Measurements from ENCODE around the gene MYADML2.
"Not testable (repeated sequence)": the region's sequence is repeated elsewhere in the genome, so short reads cannot be mapped to it uniquely, and the experiment has no call there.

Gene MYADML2, protein sequence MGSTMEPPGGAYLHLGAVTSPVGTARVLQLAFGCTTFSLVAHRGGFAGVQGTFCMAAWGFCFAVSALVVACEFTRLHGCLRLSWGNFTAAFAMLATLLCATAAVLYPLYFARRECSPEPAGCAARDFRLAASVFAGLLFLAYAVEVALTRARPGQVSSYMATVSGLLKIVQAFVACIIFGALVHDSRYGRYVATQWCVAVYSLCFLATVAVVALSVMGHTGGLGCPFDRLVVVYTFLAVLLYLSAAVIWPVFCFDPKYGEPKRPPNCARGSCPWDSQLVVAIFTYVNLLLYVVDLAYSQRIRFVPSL

DNA sequence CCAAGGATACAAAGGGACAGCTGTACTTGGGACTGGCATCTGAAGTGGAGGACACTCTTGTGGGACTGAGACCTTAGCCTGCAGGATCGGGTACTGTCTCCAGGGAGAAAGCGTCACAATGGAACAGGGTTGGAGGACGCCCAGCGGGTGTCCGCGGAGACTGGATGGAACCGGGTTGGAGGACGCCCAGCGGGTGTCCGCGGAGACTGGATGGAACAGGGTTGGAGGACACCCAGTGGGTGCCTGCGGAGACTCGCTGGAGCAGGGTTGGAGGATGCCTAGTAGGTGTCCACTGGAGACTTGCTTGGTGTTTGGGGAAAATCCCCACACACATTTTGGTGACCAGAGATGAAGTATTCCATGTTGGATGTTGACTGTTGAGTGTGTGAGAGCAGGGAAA lies at the start of gene MYADML2:
Gene MYADML2, minus strand, starts transcription at position 45 of the 400 bp plus-strand sequence. CDS start 5,492 bp downstream, outside the sequence.
- DNase-seq (ENCODE audit: low read depth in 2 of 2, low spot score in 1 of 2): no peak

DNA sequence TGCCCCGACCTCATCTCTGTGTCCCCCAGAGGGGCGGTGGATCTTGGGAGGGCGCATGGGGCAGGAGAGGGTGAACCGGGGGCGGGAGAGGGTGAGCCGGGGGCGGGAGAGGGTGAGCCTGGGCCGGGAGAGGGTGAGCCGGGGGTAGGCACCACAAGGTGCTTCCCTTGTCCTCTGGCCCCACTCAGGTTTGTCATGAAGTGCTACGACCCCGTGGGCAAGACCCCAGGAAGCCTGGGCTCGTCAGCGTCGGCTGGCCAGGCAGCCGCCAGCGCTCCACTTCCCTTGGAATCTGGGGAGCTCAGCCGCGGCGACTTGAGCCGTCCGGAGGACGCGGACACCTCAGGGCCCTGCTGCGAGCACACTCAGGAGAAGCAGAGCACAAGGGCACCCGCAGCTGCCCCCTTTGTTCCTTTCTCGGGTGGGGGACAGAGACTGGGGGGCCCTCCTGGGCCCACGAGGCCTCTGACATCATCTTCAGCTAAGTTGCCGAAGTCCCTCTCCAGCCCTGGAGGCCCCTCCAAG lies 49.3 kb upstream of the MYADML2 start:
- no peak for DNase-seq (ENCODE audit: low read depth in 2 of 2, low spot score in 1 of 2)

DNA sequence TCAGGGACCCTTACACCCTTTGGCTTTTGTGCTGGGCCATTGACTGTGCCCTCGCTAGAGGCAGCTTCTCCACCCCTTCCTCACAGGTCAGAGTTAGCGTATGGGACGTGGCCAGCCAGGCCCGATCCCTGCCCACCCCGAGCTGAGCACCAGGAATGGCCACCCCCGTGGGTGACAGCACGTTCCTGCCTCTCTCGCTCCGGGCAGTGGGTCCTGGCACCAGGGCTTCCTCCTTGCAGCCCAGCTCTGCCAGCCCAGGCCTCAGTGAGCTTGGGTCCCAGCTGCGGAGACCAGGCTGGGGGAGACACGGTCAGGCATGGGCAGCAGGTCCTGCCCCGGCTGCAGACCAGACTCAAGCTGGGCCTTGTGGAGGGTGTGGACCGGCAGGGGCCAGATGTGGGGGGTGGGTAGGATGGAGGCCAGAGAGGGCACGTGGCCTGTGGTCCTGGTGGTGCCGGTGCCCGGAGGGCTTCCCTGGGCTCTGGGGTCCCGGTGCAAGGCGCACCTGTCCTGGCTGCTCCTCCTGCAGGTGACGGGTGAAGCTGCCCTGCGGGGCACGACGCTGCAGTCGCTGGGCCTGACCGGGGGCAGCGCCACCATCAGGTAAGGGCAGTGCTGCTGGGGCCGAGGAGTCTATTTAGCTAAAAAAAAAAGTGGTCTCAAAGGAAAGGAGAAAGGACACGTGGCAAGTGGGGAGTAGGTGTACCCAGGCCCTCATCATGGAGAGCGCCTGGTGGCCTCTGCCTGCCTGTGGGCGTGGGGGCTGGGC lies 48.6 kb upstream of the MYADML2 start:
- DNase-seq (ENCODE audit: low read depth in 2 of 2, low spot score in 1 of 2): no peak

DNA sequence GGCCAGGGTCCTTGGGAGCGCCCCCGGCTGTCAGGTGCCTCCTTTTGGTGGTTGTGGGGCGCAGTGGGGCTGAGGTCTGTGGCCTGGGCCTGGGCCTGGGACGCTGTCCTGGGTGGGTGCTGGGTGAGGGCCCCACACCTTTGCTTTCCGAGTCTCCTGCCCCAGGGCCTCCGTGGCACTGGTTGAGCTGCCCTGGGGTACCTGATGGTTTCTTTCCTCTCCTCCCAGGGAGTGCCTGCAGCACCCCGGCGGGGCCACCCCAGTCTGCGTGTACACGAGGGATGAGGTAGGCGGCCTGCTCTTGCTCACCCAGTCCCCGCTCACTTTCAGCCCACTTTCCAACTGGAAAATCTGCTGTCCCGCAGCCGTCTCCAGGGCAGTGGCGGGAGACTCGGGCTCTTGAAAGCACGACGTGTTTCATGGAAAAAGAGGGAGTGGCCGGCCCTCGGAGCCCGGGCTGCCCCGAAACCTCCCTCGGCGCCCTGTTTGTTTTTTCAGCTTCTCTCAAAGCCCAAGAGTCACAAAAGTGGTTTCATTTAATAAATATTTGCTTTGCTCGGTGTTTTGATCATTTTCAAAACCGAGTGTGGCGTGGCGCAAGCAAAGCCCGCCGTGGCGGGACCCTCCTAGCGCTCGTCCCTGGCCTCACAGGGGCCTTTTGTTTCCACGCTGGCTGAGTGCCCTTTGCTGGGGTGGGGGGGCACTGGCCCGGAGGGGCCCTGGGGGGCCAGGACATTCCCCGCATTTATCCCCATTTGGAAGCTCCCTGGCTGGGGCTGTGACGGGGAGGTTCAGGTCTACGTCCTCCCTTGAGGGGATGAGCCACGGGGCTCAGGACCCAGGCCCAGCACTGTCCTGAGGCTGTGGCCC lies 47.8 kb upstream of the MYADML2 start:
- DNase-seq (ENCODE audit: low read depth in 2 of 2, low spot score in 1 of 2): no peak

DNA sequence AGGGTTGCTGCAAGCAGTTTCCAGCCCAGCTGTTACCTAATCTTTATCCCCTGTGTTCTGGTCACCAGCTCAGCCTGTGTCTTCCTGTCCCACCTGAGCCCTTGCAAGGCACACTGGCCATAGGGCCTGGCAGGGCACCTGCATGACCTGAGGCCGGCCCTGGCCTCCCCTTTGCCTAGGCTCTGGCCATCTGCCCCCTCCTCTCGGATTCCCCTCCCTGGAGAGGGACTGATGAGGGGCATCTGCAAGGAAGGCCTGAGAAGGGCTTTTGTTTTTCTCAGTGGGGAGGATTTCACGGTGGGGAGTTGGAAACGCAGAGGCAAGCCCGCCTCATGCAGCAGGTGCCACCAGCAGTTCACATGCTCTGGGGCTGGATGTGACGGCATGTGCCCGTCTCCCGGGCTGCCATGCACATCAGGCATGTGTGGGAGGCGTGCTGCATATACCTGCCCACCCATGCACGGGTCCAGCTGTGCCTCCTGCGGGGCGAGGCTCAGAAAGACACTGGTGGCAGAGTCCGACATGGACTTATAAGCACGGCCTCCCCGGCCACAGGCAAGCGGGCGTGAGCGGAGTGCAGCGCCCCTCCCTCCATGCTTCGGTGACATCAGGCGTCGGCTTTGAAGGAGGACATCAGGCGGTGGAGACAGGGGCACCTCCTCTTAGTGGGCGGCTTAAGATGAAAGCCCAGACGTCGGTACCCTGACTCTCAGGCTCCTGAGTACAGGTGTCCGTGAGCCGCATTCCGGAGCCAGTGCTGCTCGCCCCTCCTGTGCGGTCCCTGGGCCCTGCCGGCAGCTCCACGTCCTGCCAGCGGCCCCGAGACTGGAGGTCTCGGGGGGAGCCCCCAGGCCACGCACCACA lies 46.9 kb upstream of the MYADML2 start:
- no peak for DNase-seq (ENCODE audit: low read depth in 2 of 2, low spot score in 1 of 2)

DNA sequence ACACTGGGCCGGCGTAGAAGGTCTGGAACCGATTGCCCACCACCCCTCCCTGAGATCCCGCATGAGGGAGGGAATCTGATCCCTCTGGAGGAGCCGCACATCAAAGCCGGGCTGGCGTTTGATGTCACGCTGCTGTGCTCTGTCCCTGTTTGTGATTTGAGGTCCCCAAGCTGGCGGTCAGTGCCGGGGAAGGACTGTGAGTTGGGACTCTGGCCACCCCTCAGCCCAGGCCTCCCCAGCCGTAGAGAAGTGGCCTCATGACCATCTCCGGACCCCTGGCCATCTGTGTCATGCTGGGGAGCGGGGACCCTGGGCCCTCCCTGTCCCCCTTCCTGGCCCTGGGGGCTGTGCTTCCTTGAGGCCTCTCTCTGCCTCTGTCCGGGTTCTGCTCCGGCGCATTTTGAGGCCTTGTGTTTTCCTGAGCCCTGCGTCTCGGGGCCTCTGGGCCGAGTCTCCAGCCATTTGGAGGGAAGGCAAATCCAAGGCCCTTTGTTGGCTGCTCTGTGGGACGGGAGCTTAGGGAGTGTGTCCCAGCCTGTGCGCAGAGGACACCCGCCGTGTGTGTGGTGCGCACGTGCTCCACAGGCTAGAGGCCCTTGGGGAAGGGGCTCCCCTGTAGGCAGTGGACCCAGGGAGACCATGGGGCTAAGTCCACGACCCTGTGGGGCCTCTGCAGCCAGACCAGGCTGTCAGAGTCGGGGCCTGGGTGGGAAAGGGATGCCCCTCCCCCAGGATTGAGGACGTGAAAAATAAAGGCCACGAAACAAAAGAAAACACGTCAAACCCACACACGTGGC lies 45.5 kb upstream of the MYADML2 start:
- DNase-seq (ENCODE audit: low read depth in 2 of 2, low spot score in 1 of 2): no peak

DNA sequence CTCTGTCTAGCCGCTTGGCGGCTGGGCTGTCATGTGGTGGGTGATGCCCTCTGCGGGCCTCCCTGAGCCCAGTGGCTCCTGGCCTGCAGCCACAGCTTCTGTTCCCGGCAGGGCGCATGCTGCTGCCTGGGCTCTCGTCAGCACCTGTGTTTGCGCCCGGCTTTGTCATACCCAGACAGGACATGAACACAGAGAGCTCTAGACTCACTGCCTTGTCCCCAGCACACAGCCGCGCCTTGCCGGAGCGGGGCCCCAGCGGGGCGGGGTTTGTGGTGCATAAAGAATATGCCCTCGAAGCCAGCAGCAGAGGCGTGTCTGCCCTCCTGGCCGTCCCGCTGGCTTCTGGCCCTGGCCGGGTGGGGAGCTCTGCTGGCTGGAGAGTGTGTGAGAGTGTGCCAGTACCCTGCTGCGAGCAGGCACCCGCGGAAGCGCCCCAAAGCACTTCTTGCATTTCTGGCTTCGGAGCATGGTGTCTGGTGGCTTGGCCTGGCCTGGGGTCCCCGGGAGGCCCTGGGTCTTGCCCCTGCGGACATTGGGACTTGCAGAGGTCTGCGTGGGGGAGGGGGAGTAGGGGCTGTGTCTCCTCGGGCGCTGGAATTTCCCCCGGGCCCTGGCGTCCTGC lies 44.8 kb upstream of the MYADML2 start:
- no peak for DNase-seq (ENCODE audit: low read depth in 2 of 2, low spot score in 1 of 2)

DNA sequence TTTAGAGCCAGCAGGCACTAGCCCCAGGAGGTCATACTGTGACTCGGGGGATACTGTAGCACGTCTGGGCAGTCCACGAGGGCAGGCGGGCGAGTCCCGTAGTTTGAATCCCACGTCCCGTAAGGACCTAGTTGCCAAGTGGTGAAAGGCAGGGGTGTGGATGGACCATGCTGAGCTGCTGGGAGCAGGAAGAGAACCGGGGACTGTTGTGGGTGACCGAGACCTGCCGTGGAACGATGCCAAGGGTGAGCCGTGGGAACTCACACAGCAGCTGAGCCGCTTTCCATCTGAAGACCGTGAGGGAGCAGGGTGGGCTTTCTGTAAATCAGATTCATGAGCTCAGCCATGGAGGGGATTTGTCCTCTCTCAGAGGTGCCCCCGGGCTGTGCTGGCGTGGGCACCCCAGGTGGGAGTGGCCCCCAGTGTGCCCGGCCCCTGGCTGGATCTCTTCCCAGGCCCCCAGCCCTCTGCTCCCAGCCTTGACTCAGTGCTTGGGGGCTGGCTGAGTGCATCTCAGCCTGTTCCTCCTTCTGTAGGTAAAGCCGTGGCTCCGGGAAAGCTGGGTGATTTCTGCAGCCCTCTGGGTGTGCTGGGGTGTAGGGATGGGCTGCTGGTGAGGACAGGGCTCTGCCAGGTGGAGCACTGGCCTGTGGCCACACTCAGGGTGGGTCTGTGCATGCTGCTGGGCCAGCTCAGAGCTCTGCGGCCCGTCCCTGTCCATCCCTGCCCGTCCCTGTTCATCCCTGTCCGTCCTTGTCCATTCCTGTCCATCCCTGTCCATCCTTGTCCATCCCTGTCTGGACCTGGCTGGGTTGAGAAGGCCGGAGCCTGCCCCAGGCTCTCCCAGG lies 44.0 kb upstream of the MYADML2 start:
- DNase-seq (ENCODE audit: low read depth in 2 of 2, low spot score in 1 of 2): no peak

DNA sequence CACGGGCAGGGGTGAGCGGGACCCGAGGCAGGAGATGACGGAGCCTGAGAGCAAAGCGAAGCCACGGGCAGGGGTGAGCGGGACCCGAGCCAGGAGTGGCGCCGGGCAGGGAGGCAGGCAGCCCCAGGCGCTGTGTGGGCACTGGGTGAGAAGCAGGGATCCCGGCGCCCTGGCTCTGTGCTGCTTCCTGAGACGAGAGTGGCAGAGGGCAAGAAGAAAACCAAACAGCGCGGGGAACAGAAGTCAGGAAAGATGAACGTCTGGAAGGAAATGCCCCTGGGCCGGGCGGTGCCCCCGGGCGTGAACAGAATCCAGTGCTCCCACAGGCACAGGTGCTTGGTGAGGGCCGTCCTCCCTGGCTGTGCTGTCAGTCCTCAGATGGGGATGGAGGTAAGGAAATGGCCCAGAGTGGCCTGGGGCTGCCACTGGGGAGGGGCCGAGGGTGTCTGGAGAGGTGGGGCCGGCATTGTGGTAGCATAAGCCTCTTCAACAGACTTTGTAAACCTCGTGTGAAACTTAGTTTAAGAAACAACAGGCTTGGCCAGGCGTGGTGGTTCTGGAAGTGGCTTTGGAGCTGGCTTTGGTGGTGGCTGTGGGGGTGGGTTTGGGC lies 40.2 kb upstream of the MYADML2 start:
- no peak for DNase-seq (ENCODE audit: low read depth in 2 of 2, low spot score in 1 of 2)

DNA sequence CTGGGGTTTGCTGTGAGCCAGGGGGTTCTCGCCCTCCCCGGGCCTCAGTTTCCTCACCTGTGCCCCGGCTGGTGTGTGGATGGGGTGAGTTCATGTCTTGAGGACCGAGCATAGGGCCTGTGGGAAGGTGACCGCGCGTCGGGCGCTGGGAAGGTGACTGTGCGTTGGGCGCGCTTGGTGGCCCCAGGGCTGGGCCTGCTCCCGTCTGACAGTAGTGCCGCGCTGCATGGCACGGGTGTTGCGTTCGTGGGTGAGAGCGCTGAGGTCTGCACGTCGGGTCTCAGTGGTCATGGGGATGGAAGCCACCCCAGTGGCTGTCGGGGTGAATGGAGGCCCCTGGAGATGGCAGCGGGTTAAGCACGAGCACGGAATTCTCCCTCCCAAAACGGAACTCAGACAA lies 39.6 kb upstream of the MYADML2 start:
- DNase-seq (ENCODE audit: low read depth in 2 of 2, low spot score in 1 of 2): no peak

DNA sequence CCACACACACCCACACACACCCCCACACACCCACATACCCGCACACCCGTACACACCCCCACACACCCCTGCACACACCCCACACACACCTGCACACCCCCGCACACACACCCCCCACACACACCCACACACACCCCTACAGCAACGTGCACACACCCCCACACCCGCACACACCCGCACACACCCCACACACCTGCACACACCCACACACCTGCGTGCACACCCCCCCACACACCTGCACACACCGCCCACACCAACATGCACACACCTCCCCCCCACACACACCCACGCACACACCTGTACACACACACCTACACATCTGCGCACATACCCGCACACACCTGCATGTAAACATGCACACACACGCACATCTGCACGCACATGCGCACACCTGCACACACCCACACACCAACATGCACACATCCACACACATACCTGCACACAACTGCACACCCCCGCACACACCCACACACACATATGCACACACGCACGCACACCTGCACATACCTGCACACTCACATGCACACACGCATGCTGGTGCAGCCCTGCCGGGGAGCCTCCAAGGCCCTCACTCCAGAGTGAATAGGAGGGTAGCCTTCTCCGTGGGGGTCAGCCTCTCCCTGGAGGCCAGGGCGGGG lies 37.9 kb upstream of the MYADML2 start:
- DNase-seq (ENCODE audit: low read depth in 2 of 2, low spot score in 1 of 2): no peak

DNA sequence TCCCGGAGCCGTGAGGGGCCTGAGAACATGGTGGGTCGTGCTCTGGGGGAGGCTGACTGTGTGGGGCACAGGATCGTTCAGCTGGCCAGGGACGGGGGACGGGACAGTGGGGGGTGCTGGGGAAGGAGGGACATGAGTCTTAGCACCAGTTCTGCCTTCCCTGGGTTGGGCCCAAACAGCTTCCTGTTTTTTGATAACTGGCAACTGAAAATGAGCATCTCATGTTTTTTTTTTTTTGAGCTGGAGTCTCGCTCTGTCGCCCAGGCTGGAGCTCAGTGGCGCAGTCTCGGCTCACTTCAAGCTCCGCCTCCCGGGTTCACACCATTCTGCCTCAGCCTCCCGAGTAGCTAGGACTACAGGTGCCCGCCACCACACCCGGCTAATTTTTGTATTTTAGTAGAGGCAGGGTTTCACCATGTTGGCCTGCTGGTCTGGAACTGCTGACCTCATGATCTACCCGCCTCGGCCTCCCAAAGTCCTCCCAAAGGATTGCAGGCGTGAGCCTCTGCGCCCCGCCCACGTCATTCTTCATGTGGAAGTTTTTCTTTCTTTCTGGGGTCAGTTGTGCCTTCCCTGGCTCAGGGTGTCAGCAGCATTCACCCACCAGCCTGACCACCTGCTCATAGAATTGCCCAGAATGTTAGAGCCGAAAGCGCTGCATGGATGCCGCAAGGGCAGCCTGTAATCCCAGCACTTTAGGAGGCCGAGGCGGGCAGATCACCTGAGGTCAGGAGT lies 36.8 kb upstream of the MYADML2 start:
- no peak for DNase-seq (ENCODE audit: low read depth in 2 of 2, low spot score in 1 of 2)

DNA sequence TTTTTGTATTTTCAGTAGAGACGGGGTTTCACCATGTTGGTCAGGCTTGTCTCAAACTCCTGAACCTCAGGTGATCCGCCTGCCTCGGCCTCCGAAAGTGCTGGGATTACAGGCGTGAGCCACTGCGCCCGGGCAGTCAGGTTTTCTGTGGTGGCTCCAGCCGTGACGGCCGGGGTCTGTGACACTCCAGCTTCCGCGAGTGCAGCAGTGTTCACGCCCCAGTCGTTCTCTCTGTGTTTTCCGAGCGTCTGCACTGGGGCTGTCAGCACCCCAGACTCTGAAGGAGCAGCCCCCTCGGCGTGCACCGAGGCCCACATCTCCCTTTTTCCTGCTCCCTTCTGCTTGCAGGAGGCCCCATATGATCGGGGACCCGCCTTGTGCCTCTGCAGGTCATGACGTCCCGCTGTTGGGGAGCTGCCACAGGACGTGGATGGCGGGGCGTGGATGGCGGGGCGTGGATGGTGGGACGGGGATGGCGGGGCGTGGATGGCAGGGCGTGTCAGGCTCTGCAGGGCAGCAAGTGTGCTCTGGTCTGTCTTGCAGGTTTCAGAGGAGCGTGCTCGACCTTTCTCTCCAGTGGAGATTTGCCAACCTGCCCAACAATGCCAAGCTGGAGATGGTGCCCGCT lies 36.1 kb upstream of the MYADML2 start:
- no peak for DNase-seq (ENCODE audit: low read depth in 2 of 2, low spot score in 1 of 2)

DNA sequence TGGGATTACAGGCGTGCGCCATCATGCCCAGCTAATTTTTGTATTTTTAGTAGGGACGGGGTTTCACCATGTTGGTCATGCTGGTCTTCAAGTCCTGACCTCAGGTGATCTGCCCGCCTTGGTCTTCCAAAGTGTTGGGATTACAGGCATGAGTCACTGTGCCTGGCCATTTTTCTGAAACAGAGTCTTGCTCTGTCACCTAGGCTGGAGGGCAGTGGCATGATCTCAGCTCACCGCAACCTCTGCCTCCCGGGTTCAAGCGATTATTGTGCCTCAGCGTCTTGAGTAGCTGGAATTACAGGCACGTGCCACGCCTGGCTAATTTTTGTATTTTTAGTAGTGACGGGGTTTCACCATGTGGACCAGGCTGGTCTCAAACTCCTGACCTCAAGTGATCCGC lies 34.5 kb upstream of the MYADML2 start:
- not testable (repeated sequence) for DNase-seq (ENCODE audit: low read depth in 2 of 2, low spot score in 1 of 2)

DNA sequence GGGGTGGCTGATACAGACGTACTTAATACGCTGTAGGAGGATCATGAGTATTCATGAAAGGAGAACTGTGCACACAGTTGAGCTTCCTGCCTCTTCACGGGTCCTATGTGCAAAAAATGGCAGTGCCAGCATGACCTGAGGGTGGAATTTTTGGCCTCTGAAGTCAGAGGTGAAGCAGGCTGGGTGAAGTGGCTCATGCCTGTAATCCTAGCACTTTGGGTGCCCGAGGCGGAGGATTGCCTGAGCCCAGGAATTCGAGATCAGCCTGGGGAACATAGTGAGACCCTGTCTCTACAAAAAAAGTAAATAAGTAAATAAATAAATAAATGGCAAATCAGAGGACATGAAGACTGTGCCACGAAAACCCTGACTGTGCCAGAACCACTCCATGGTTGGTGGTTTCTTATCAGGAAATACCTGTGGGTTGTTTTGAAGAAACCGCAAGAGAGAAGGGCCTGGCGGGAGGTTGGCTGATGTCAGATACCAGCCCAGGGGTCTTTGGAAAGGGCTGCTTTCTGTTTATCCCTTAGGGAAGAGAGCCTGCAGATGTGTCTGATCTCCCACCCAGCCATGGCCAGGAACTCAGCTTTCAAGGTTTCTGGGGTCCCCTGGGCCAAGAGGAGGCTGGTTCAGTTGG lies 33.8 kb upstream of the MYADML2 start:
- DNase-seq (ENCODE audit: low read depth in 2 of 2, low spot score in 1 of 2): no peak

DNA sequence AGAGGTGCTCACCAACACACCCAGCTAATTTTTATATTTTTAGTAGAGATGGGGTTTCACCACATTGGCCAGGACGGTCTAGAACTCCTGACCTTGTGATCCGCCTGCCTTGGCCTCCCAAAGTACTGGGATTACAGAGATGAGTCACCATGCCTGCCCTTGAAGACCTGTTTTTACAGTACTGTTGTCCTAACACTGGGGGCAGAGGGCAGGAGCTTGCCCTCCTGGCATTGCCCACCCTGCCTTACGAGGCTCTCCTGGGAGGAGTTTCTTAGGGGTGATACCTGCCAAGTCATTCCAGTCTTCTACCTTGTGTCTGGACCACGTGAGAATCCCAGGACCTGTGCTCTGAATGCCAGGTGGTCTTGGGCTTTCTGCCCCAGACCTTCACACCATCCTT lies 33.1 kb upstream of the MYADML2 start:
- DNase-seq (ENCODE audit: low read depth in 2 of 2, low spot score in 1 of 2): no peak

Data from stimulated activated CD8-positive, alpha-beta memory T cell treated with anti-CD3 and anti-CD28 coated beads, Interleukin-4, amount 100 ng/mL, for 4 hours (primary cell).